HepG2 (cell line): ENCODE measurements around the gene RTP5. TPM values are rescaled to one million over a fixed set of nuclear protein-coding genes. Genes with fewer than 3 reads are reported as not detected.

Source experiments
- ATAC-seq: fragments of 200-7000 bp; cut with Tn5 transposase; 3 replicates; pipeline ENCODE4 v1.9.1; 2020; ENCODE audit warnings: mild to moderate bottlenecking, moderate library complexity
- BruUV-seq: library from RNA; stranded (reverse); fragments of 400-500 nt; replicated peaks from 2 replicates; lab custom pipeline; 2021; lab: Mats Ljungman, UMichigan
- CTCF ChIA-PET: fragments of 300-600 bp; formaldehyde crosslinking; extraction: SDS; loops from one replicate; lab custom pipeline; 2021; ENCODE audit warnings: low total read pairs, inconsistent platforms, low intra/inter-chr PET ratio; lab: Yijun Ruan, JAX
- POLR2A ChIA-PET: fragments of 350-600 bp; sonication (Branson Sonifier 250); formaldehyde crosslinking; loops from one replicate; lab custom pipeline; 2020; ENCODE audit warnings: antibody characterized with exemption, inconsistent platforms; lab: Yijun Ruan, JAX
- DNase-seq: peaks from one replicate; pipeline ENCODE4 v3.0.0-alpha.2; 2015; ENCODE audit warnings: low spot score
- FAIRE-seq: peaks from 3 replicates; lab custom pipeline; 2011; peaks lifted over from hg19 to GRCh38; lab: Jason Lieb, UNC
- H2AFZ ChIP-seq: one replicate; pipeline ENCODE4 v1.6.1; 2011; ENCODE audit warnings: low read length, inconsistent platforms
- H3K27ac ChIP-seq: fragments of 300-600 bp; 3 replicates; pipeline ENCODE4 v1.8.0; 2011; ENCODE audit warnings: mixed run types, mild to moderate bottlenecking, mixed read lengths, low read length, inconsistent platforms; ENCODE audit not compliant: insufficient read depth; ENCODE audit errors: extremely low read length
- H3K27me3 ChIP-seq, 2 experiments: fragments of 200-600 bp in 1 of 2; 2 replicates in 1 of 2; 3 replicates in 1 of 2; pipeline versions ENCODE4 v1.6.0 to v1.8.0; 2011; ENCODE audit warnings: low read length in 2 of 2, mild to moderate bottlenecking in 2 of 2, moderate library complexity in 2 of 2, inconsistent platforms in 1 of 2; ENCODE audit not compliant: insufficient read depth in 2 of 2, control insufficient read depth in 1 of 2
- H3K36me3 ChIP-seq, 2 experiments: fragments of 200-600 bp in 1 of 2; replicated peaks in 1 of 2; 2 replicates in 1 of 2; 3 replicates in 1 of 2; pipeline versions ENCODE4 v1.5.1 to v1.8.0; 2011; ENCODE audit warnings: low read length in 2 of 2, inconsistent platforms in 1 of 2; ENCODE audit not compliant: insufficient read depth in 2 of 2, control insufficient read depth in 1 of 2
- H3K4me1 ChIP-seq: 2 replicates; pipeline ENCODE4 v1.5.1; 2012; ENCODE audit warnings: low read length, inconsistent platforms; ENCODE audit not compliant: insufficient read depth
- H3K4me2 ChIP-seq: 2 replicates; pipeline ENCODE4 v1.6.0; 2011; ENCODE audit warnings: low read depth, low read length, inconsistent platforms
- H3K4me3 ChIP-seq, 3 experiments: fragments of 200-600 bp in 1 of 3; sonication (generic), shearing (Covaris generic) in 1 of 3; replicated peaks in 1 of 3; 2 replicates each; pipeline ENCODE4 v1.5.1; 2011 to 2016; ENCODE audit warnings: low read length in 3 of 3, inconsistent platforms in 2 of 3, low read depth in 2 of 3, mild to moderate bottlenecking in 2 of 3, control low read depth in 1 of 3, mixed read lengths in 1 of 3; ENCODE audit not compliant: insufficient read depth in 1 of 3
- H3K79me2 ChIP-seq: one replicate; pipeline ENCODE4 v1.6.1; 2011; ENCODE audit warnings: low read length, inconsistent platforms; ENCODE audit not compliant: insufficient read depth
- H3K9ac ChIP-seq: 2 replicates; pipeline ENCODE4 v1.6.0; 2011; ENCODE audit warnings: mild to moderate bottlenecking, low read depth, low read length, inconsistent platforms; ENCODE audit not compliant: insufficient read depth
- H3K9me3 ChIP-seq: 2 replicates; pipeline ENCODE4 v1.5.1; 2012; ENCODE audit warnings: mild to moderate bottlenecking, low read length
- H4K20me1 ChIP-seq: 2 replicates; pipeline ENCODE4 v1.6.0; 2011; ENCODE audit warnings: inconsistent platforms, mild to moderate bottlenecking, low read length, moderate library complexity; ENCODE audit not compliant: insufficient read depth
- ATF7 ChIP-seq, 2 experiments: fragments of 450-650 bp in 1 of 2; sonication (generic) in 1 of 2; formaldehyde crosslinking in 1 of 2; IDR thresholded peaks; 2 replicates each; pipeline versions ENCODE4 v1.4.0 to v1.6.1; 2016 to 2020; ENCODE audit warnings: antibody characterized with exemption in 1 of 2, mild to moderate bottlenecking in 1 of 2, missing genetic modification reagents in 1 of 2
- CHD4 ChIP-seq: fragments of 200-600 bp; sonication (generic); IDR thresholded peaks from 2 replicates; pipeline ENCODE4 v1.7.0; 2017; ENCODE audit warnings: mild to moderate bottlenecking, low read length, borderline replicate concordance
- FOXA1 ChIP-seq, 2 experiments: fragments of 450-650 bp in 1 of 2; sonication (generic) in 1 of 2; formaldehyde crosslinking in 1 of 2; IDR thresholded peaks; 2 replicates each; pipeline versions ENCODE4 v1.4.0 to v1.6.1; 2016 to 2020; ENCODE audit warnings: missing genetic modification reagents in 1 of 2
- RAD51 ChIP-seq: fragments of 450-650 bp; IDR thresholded peaks from 2 replicates; pipeline ENCODE4 v1.6.1; 2016; ENCODE audit warnings: borderline replicate concordance
- ZNF788 ChIP-seq: sonication (generic); formaldehyde crosslinking; IDR thresholded peaks from 2 replicates; pipeline ENCODE4 v1.5.0; 2020; ENCODE audit warnings: mild to moderate bottlenecking, missing genetic modification reagents, borderline replicate concordance
- WGBS: methylation state at CpG from one replicate; pipeline ENCODE4 v1.1.6; 2017; ENCODE audit warnings: low lambda C conversion rate; 5-methylcytosine and 5-hydroxymethylcytosine counted together
- in situ Hi-C: cut with HindIII; loops from 2 replicates; pipeline ENCODE4 v1.10.0; 2017; ENCODE audit warnings: low pct_unique_long_range_greater_than_20kb; ENCODE audit not compliant: extremely low pct_ligation_motif_present
- intact Hi-C: fragments of 100-400 bp; cut with micrococcal nuclease; formaldehyde crosslinking; loops from one replicate; pipeline ENCODE4 v1.10.0; 2022; ENCODE audit not compliant: unreplicated experiment
- polyA plus RNA-seq, 8 experiments: library from polyadenylated mRNA; depleted of rRNA in 3 of 8; stranded (reverse) in 7 of 8; unstranded in 1 of 8; fragments of >200 nt; fragmentation: Illumina TruSeq in 4 of 8; extraction: Trizol in 4 of 8; gene quantifications; 2 replicates each; pipeline versions ENCODE4 v1.2.1 to v1.2.3, GENCODE V29; 2011 to 2016; ENCODE audit warnings: low read depth in 4 of 8, missing spikeins in 1 of 8, mixed read lengths in 1 of 8; ENCODE audit not compliant: insufficient read depth in 1 of 8
- total RNA-seq, 5 experiments: library from RNA; depleted of rRNA; stranded (reverse); fragments of >200 nt; fragmentation: Illumina TruSeq; extraction: Trizol; gene quantifications; 2 replicates each; pipeline ENCODE4 v1.2.3, GENCODE V29; 2016; ENCODE audit warnings: low read depth in 1 of 5
- TF ChIP-seq, protein P1 (sequence below): sonication (generic); formaldehyde crosslinking; IDR thresholded peaks from 2 replicates; pipeline ENCODE4 v1.9.0; 2021; ENCODE audit warnings: missing genetic modification reagents, borderline replicate concordance
- TF ChIP-seq, protein P2 (sequence below): sonication (generic); formaldehyde crosslinking; IDR thresholded peaks from 2 replicates; pipeline ENCODE4 v1.8.1; 2023; ENCODE audit warnings: mild to moderate bottlenecking, moderate library complexity, missing genetic modification reagents
- TF ChIP-seq, protein P3 (sequence below): sonication (generic); formaldehyde crosslinking; IDR thresholded peaks from 2 replicates; pipeline ENCODE4 v1.9.0; 2021; ENCODE audit warnings: mild to moderate bottlenecking, missing genetic modification reagents

RTP5 gene
- total and polyA plus RNA-seq, 2 of the 13 experiments (the other 11 are each of a cell fraction or from before 2014, with no cell fraction given) = not detected

DNA sequence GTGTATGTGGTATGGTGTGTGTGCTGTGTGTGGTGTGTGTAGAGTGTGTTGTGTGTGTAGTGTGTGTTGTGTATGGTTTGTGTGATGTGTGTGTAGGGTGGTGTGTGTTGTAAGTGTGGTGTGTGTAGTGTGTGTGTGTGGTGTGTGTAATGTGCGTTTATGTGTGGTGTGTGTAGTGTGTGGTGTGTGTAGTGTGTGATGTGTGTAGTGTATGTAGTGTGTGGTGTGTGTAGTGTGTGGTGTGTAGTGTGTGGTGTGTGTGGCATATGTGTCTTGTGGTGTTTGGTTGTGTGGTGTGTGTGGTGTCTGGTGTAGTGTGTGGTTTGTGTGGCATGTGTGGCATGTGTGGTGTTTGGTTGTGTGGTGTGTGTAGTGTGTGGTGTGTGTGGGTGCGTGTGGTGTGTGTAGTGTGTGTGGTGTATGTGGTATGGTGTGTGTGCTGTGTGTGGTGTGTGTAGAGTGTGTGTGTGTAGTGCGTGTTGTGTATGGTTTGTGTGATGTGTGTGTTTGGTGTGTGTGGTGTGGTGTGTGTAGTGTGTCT is 4.0 kb upstream of the RTP5 start (continued):
- peak; percentile 11; the same call in 1 of the 2 replicates for TF ChIP-seq FOXA1 (IDR thresholded peaks at IDR 0.05)
- no peak for TF ChIP-seq FOXA1 (CRISPR knock-in tag; IDR thresholded peaks at IDR 0.05)
- TF ChIP-seq ZNF788 = peak; percentile 6; the same call in 1 of the 2 replicates
- 0 out of 2 replicates have a peak, but pooled peaks have one; percentile 21 for TF ChIP-seq RAD51
- TF ChIP-seq ATF7 (IDR thresholded peaks at IDR 0.05) = peak; percentile 14; the same call in 1 of the 2 replicates
- no peak for TF ChIP-seq ATF7 (CRISPR knock-in tag; IDR thresholded peaks at IDR 0.05)
- TF ChIP-seq CHD4 = peak; percentile 49; the same call in 1 of the 2 replicates
- TF ChIP-seq, protein P1, sequence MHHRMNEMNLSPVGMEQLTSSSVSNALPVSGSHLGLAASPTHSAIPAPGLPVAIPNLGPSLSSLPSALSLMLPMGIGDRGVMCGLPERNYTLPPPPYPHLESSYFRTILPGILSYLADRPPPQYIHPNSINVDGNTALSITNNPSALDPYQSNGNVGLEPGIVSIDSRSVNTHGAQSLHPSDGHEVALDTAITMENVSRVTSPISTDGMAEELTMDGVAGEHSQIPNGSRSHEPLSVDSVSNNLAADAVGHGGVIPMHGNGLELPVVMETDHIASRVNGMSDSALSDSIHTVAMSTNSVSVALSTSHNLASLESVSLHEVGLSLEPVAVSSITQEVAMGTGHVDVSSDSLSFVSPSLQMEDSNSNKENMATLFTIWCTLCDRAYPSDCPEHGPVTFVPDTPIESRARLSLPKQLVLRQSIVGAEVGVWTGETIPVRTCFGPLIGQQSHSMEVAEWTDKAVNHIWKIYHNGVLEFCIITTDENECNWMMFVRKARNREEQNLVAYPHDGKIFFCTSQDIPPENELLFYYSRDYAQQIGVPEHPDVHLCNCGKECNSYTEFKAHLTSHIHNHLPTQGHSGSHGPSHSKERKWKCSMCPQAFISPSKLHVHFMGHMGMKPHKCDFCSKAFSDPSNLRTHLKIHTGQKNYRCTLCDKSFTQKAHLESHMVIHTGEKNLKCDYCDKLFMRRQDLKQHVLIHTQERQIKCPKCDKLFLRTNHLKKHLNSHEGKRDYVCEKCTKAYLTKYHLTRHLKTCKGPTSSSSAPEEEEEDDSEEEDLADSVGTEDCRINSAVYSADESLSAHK (CRISPR knock-in tag) = no peak

DNA sequence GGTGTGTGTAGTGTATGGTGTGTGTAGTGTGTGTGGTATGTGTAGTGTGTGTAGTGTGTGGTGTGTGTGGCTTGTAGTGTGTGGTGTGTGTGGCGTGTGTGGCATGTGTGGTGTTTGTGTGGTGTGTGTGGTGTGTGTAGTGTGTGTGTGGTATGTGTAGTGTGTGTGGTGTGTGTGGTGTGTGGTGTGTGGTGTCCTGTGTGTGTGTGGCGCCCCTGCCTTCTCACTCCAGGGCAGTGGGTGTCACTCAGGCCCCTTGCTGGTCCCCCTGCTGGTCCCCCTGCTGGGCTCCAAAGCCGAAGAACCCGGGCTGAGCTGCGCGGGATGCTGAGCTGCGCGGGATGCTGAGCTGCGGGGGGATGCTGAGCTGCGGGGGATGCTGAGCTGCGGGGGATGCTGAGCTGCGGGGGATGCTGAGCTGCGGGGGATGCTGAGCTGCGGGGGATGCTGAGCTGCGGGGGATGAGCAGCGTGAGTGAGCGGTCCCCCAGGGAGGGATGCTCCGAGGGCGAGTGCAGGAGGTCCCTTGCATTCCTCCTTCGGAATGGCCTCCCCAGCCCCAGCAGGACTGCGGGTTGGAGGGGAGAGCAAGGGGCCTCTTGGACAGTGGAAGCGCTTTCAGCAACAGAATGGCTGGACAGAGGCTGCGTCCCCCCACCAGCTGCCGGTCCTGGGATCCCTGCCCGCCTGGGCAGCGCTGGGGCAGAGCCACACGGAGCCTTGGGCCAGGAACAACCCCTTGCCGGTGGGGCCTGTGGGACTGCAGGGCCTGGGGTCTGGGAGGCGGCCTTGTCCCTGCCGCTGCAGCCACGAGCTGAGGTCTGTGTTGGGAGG is 3.4 kb upstream of the RTP5 start:
- no peaks in the 10 kb centered on the region for H3K36me3 ChIP-seq
- H3K4me1 ChIP-seq = no peaks in the 10 kb centered on the region
- 0 out of 2 replicates have a peak, but pooled peaks cover 5% of the 10 kb centered on the region for H4K20me1 ChIP-seq
- H3K9me3 ChIP-seq = no peaks in the 10 kb centered on the region
- ATAC-seq = peak; percentile 52
- no TSS peak for BruUV-seq
- POLR2A ChIA-PET = interaction anchor here (1.1 to 1.4 kb wide), 2 partner anchors 58 to 95 kb away, joined by 3 to 4 read pairs; no protein-coding TSS in a partner anchor
- H3K9ac ChIP-seq = no peak overlapping the region
- no peak overlapping the region for H3K27ac ChIP-seq
- H2AFZ ChIP-seq = no peak overlapping the region
- no peak for FAIRE-seq
- WGBS = 11% methylated on average over 13 of the region's 31 CpGs
- H3K79me2 ChIP-seq = no peaks in the 10 kb centered on the region
- H3K4me2 ChIP-seq = no peak overlapping the region
- intact Hi-C loops = no loop called here
- in situ Hi-C loops = no loop called here
- CTCF ChIA-PET = no interaction called here
- H3K27me3 ChIP-seq = peaks cover 13 to 85% of the 10 kb centered on the region in 2 experiments; a peak in 4 of 5 replicates
- DNase-seq = no peak
- H3K4me3 ChIP-seq = no peak overlapping the region
- TF ChIP-seq, protein P2, sequence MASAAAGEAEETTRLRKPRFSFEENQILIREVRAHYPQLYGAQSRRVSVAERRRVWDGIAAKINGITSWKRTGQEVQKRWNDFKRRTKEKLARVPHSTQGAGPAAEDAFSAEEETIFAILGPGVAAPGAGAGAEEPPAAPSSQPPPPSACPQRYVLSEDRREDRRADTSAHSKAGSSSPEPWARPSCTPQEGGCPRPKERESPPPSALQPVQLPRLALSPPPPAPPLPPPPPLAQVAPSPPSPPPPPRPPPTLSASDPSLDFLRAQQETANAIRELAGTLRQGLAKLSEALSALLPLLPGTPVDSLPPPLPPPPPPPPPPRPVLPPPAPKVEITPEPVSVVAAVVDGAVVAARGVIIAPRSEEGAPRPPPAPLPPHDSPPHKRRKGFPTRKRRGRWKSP (CRISPR knock-in tag) = no peak
- TF ChIP-seq, protein P3, sequence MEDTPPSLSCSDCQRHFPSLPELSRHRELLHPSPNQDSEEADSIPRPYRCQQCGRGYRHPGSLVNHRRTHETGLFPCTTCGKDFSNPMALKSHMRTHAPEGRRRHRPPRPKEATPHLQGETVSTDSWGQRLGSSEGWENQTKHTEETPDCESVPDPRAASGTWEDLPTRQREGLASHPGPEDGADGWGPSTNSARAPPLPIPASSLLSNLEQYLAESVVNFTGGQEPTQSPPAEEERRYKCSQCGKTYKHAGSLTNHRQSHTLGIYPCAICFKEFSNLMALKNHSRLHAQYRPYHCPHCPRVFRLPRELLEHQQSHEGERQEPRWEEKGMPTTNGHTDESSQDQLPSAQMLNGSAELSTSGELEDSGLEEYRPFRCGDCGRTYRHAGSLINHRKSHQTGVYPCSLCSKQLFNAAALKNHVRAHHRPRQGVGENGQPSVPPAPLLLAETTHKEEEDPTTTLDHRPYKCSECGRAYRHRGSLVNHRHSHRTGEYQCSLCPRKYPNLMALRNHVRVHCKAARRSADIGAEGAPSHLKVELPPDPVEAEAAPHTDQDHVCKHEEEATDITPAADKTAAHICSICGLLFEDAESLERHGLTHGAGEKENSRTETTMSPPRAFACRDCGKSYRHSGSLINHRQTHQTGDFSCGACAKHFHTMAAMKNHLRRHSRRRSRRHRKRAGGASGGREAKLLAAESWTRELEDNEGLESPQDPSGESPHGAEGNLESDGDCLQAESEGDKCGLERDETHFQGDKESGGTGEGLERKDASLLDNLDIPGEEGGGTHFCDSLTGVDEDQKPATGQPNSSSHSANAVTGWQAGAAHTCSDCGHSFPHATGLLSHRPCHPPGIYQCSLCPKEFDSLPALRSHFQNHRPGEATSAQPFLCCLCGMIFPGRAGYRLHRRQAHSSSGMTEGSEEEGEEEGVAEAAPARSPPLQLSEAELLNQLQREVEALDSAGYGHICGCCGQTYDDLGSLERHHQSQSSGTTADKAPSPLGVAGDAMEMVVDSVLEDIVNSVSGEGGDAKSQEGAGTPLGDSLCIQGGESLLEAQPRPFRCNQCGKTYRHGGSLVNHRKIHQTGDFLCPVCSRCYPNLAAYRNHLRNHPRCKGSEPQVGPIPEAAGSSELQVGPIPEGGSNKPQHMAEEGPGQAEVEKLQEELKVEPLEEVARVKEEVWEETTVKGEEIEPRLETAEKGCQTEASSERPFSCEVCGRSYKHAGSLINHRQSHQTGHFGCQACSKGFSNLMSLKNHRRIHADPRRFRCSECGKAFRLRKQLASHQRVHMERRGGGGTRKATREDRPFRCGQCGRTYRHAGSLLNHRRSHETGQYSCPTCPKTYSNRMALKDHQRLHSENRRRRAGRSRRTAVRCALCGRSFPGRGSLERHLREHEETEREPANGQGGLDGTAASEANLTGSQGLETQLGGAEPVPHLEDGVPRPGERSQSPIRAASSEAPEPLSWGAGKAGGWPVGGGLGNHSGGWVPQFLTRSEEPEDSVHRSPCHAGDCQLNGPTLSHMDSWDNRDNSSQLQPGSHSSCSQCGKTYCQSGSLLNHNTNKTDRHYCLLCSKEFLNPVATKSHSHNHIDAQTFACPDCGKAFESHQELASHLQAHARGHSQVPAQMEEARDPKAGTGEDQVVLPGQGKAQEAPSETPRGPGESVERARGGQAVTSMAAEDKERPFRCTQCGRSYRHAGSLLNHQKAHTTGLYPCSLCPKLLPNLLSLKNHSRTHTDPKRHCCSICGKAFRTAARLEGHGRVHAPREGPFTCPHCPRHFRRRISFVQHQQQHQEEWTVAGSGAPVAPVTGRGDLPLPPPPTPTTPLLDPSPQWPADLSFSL (CRISPR knock-in tag) = peak; percentile 99
